Fibroblast of mammary gland (primary cell): Measurements from ENCODE around the gene C17orf75.
"Not testable (repeated sequence)": the region's sequence is repeated elsewhere in the genome, so short reads cannot be mapped to it uniquely, and the experiment has no call there.

Experiments
- DNase-seq: peaks from one replicate; pipeline ENCODE4 v3.0.0-alpha.2; 2010; ENCODE audit warnings: low read depth
- H3K4me3 ChIP-seq: 2 replicates; pipeline ENCODE4 v1.5.1; 2011; ENCODE audit warnings: low read depth, mild to moderate bottlenecking, low read length, moderate library complexity; ENCODE audit not compliant: control insufficient read depth
- TF ChIP-seq, protein P1 (sequence below): conservative IDR thresholded peaks from 2 replicates; pipeline ENCODE4 v1.5.1; 2011; ENCODE audit warnings: low read depth, low read length, inconsistent platforms; ENCODE audit not compliant: control insufficient read depth, insufficient read depth

The C17orf75 gene

DNA sequence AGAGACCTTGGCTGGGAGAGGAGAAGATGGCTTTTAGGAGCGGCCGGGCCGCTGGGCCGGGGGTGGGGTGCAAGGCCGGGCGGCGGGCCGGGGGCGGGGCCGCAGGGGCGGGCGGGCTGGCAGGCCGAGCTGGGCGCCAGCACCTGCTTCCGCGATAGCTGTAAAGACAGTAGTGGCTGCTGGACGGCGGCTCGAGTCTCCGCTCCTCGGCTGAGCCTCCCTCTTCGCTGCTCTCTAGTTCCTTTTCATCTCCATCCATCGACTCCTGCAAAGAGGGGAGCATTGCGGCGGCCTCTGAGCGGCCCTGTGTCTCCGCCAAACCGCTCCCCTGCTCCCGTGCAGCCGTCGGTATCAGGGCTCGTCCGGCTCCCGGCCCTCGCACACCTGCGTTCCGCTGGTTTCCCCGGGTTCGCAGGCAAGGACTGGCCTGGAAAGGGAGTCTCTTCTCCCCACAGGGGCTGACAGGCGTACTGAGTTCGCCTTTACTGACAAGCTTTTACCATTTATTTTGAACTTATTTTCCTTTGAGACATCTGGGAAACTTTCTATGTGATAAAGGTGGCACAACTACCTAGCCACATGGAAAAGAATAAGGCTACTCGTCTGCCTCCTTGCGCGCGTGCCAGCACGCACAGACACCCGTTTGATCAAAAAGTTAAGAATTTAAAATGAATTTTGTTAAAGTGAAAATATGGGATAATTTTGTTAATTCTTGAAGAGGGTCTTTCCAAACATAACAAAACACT is at the start of gene C17orf75:
Gene C17orf75 (minus strand): TSS at position 317 of the 746 bp plus-strand sequence. CDS start 34 bp downstream, at position 283.
- H3K4me3 ChIP-seq = peak within 1 kb of the TSS; percentile 71
- peak; percentile 72 for DNase-seq
- TF ChIP-seq, protein P1, sequence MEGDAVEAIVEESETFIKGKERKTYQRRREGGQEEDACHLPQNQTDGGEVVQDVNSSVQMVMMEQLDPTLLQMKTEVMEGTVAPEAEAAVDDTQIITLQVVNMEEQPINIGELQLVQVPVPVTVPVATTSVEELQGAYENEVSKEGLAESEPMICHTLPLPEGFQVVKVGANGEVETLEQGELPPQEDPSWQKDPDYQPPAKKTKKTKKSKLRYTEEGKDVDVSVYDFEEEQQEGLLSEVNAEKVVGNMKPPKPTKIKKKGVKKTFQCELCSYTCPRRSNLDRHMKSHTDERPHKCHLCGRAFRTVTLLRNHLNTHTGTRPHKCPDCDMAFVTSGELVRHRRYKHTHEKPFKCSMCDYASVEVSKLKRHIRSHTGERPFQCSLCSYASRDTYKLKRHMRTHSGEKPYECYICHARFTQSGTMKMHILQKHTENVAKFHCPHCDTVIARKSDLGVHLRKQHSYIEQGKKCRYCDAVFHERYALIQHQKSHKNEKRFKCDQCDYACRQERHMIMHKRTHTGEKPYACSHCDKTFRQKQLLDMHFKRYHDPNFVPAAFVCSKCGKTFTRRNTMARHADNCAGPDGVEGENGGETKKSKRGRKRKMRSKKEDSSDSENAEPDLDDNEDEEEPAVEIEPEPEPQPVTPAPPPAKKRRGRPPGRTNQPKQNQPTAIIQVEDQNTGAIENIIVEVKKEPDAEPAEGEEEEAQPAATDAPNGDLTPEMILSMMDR = no peak

DNA sequence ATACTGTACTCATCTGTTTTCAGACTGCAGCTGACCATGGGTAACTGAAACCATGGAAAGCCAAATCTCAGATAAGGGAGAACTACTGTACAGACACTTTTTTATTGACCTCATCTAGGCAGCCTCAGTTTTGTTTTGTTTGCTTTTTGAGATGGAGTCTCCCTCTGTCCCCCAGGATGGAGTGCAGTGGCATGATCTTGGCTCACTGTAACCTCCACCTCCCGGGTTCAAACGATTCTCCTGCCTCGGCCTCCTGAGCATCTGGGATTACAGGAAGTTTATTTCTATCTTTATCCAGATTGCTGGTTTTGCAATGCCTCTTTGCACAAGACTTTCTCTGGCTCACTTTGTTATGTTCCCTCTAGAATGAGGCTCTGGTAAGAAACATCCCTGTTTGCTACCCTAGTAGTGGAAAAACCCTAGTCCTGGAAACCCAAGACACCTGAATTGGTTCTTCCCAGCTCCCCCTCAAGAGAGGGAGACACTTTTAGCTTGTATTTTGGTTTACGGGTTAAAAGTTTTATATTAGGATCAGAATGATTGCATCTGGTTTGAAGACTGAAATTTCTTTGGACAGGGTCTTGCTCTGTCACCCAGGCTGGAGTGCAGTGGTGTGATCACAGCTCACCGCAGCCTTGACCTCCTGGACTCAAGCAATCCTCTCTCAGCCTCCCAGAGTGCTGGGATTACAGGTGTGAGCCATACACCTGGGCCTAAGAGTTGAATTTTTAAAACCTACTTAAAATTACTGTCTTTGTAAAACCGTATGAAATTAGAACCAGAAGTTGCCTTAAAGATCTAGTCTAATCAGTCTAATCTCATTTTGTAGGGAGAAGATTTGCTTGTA is 46.9 kb upstream of the C17orf75 start:
- H3K4me3 ChIP-seq = no peak overlapping the region
- no peak for DNase-seq
- TF ChIP-seq, protein P1 = no peak

DNA sequence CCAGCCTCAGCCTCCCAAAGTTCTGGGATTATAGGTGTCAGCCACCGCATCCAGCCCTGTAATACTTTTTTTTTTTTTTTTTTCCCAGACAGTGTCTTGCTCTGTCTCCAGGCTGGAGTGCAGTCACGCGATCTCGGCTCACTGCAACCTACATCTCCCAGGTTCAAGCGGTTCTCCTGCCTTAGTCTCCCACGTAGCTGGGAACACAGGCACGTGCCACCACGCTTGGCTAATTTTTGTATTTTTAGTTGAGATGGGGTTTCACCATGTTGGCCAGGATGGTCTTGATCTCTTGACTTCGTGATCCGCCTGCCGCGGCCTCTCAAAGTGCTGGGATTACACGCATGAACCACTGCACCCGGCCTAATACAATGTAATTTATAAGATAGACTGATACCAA is 46.2 kb upstream of the C17orf75 start:
- not testable (repeated sequence) for DNase-seq, H3K4me3 ChIP-seq

DNA sequence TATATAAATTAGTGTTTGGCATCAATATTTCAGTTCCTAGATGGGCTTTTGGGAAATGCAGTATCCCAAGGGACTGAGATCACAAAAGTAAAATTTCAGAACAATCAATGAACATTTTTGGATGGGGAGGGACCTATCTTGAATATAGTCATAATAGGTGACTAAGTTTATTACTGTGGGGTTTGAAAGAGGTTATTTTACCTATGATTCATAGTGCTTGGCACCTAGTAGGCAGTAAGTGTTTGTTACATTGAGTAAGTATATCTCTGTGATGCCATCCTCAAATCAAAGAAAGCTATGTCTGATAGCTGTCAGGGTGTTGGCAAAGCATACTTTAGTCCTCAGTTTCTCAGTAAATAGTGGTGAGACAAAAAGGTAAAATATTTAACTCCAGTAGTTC is 44.9 kb upstream of the C17orf75 start:
- no peak overlapping the region for H3K4me3 ChIP-seq
- peak; percentile 25 for DNase-seq
- TF ChIP-seq, protein P1 = no peak

- TF ChIP-seq, protein P1 = no peak
- H3K4me3 ChIP-seq = no peak overlapping the region
- DNase-seq = no peak
Measured at GRCh38 chr17:32385971-32386370, 44.0 kb upstream of the C17orf75 start.

GRCh38 chr17:32385121-32385520 is 43.1 kb upstream of the C17orf75 start:
- no peak overlapping the region for H3K4me3 ChIP-seq
- DNase-seq = no peak
- TF ChIP-seq, protein P1 = no peak

DNA sequence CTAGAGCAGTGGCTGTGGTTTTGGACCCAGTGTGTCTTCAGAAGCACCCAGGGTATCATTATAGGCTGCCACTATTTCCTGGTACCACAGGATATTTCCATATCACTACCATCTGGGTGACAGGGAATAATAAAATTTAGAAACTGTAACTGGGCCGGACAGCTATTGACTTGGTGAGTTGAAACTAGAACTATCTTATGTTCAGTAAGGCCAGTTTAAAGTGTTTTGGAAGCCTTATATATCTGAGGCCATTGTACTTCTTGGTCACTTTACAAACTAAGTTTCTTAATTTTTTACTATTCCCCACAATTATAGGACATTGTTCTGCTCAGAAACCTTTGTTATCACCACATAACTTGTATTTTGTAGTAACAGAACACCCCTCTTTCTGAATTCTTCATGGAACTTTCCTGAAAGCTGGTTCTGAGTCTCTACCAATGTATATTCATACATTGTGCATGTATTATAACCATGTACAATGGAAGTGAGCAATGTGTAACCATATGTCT is 42.0 kb upstream of the C17orf75 start:
- no peak for DNase-seq
- H3K4me3 ChIP-seq = no peak overlapping the region
- TF ChIP-seq, protein P1 = no peak
